IMR-90 (cell line): ENCODE results near the gene ISG20L2.

ENCODE experiments used
- CTCF ChIP-seq: conservative IDR thresholded peaks from 2 replicates; pipeline ENCODE4 v1.5.1; 2012; ENCODE audit warnings: mild to moderate bottlenecking, low read depth, low read length, improper control_type of control experiment
- MAFK ChIP-seq: IDR thresholded peaks from 2 replicates; pipeline ENCODE4 v1.6.1; 2012; ENCODE audit warnings: low read depth, low read length, improper control_type of control experiment
- POLR2A ChIP-seq: IDR thresholded peaks from 2 replicates; pipeline ENCODE4 v1.6.1; 2012; ENCODE audit warnings: mild to moderate bottlenecking, low read depth, low read length
- RAD21 ChIP-seq: IDR thresholded peaks from 2 replicates; pipeline ENCODE4 v1.6.1; 2012; ENCODE audit warnings: low read length, improper control_type of control experiment

- no peak for TF ChIP-seq POLR2A
- no peak for TF ChIP-seq CTCF
- TF ChIP-seq MAFK, result no peak
- TF ChIP-seq RAD21, result no peak
Measured at GRCh38 chr1:156682166-156682890, 46.2 kb downstream of the ISG20L2 start.
